T-helper 9 cell (primary cell): Measurements from ENCODE around the gene IRF8.

Source experiments
- DNase-seq: peaks from one replicate; pipeline ENCODE4 v3.0.0-alpha.2; 2020

The IRF8 gene

DNA sequence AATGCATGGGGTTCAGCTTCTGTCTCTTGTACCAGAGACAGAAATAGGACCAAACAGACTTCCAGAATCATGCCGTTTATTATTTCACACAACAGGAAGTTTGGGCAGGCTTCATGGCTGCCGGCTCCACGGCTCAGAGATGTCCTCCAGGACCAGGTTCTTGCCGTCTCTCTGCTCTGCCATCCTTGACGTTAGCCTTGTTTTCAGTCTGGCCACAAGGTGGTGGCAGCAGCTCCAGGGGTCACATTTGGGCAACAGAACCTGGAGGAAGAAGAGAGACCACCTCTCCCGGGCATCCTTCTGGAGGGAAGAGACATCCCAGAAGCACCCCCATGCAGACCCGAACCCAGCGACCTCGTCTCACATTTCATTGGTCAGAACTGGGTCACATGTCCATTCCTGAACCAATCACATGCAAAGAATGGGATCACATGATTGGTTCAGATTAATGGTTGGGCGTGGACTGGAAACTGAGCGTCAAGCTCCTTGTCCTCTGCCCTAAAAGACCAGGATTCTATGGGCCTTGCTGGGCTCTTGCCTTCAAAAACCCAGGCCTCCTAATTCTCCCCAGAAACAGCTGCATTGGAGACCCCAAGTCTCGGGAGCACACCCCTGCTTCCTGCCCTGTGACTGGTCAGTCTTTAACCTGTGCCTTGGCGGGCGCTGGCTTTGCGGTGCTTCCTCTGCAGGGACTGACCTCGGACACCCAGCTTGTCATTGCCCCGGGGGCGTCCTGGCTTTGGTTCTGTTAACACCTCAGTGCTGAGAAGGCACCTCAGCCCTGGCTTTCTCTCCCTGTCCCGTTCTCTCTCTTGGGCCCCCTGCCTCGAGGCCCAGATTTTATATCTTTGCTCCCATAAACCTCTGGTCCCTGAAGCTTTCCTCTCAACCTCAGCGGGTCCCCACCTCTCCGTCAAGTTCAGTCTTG lies 63.3 kb downstream of the IRF8 start:
- no peak for DNase-seq

DNA sequence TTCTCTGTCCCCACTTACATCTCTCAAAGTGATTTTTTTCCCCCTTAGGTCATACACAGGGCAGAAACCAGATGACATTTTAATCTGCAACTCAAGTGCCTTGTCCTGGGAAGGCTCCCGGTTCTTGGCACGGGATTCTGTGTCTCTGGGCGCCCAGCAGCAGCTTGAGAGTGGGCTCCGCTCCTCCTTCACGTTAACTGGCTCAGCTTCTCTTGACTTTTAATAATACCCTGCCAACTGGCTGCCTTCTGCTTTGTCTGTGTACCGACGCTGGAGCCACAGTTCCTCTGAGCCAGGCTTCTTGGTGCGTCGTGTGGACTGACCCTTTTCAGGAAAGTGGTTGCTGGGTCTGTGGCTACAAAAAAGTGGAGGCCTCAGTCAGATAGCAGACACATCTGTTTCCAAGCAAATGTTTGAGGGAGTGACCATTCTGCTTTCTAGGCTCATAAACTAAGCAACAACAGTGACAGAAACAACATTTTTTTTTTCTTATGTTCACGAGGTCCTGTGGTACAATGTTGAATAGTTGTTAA lies 64.9 kb downstream of the IRF8 start:
- DNase-seq = no peak

DNA sequence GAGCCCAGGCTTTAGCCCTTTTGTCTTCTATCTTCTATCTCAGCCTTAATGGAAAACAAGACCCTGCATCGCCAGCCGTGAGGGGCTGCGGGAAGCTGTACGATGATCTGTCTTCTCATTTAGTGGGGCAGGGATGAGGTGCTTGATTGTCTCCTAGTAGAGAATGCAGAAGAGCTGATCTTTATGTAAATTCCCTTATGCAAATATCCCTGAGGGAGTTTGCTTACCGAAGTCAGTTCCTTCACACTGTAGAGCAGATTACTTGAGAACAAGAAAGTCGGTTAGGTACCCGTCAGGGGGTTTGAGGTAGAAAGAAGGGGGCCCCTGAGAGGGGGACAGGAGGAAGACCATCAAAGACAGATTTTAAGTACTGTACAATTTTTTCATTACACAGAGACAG lies 66.2 kb downstream of the IRF8 start:
- no peak for DNase-seq

DNA sequence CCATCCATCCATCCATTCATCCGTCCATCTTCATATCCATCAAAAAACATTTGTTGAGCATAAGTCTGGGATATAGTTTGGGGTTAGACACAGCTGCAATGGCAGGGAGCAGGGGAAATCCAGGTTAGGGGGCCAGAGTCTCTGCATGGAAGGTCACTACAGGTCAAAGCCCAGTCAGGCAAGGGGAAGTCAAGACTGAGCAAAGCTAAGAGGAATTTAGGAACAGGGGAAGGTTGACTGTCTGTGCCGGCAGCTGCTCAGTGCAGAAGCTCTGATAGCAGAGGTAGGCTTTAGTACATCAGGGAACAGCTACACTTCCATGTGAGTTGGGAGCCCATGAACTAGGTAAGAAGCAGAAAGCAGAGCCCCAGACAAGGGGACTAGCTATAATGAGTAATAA lies 68.1 kb downstream of the IRF8 start:
- DNase-seq = no peak

DNA sequence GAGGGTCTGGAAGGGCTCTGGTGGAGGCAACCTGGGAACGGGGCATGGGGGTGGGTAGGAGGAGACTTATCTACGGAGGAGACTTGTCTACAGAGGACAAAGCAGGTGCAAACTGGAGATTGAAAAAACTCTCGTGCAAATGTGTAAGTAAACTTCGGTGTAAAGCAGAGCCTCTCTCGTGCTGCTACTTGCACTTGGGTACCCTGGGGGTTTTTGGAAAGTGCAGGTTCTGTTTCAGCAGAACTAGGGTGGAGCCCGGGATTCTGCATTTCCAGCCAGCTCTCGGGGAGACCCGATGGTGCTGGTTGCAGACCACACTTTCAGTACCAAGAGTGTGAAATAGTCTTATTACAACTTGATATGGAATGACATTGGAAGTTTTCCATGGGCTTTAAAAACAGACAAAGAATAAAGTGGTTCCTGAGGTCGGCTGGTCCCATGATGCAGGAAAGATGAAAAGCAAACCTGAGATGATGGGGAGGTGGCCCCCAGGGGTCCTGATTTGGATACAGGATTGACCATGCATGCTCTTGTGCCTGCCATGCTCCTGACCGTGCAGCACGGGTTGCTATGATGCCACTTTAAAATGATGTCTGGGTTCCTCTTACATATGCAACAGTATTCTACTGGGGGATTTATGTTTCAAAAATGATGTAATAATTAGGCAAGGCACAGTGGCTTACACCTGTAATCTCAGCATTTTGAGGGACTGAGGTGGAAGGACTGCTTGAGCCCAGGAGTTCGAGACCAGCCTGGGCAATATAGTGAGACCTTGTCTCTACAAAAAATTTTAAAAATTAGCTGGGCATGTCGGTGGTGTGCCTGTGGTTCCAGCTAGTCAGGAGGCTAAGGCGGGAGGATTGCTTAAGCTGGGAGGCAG lies 69.3 kb downstream of the IRF8 start:
- no peak for DNase-seq

DNA sequence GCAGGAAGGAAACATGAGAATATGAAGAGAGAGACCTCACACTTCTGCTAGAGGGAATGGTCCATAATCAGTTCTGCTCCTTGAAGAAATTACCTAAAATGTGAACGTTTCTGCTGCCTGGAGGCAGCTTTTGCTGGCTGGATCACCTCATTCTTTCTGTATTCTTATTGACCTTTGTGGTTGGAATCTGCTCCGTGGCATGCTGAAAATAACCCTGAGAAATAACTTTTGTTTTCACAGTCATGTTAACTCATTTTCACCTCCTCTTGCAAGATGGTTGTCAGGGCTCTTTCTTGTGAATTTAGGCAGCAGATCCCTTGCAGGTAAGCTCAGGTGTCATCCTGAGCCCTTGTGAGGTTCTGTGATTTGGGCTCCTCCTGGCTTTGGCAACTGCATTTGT lies 70.2 kb downstream of the IRF8 start:
- DNase-seq = no peak

DNA sequence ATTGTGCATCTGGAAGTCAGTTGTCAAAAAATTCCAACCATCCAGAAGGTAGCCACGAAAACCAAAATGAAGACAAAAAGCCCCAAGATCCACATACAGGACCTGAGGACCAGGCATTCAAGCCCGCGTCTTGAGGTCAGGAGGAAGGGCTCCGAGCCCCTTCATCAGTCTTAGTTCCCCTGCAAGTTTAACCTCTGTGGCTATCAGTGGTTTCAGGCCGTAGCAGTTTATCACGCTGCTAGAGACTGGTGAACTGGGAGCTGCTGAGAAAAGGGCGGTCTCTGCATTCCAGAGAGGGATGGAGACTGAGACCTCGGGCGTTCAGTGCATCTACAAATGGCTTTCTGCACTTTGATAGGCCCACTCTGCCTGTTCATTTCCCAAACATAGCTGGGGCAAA lies 70.6 kb downstream of the IRF8 start:
- DNase-seq = no peak

DNA sequence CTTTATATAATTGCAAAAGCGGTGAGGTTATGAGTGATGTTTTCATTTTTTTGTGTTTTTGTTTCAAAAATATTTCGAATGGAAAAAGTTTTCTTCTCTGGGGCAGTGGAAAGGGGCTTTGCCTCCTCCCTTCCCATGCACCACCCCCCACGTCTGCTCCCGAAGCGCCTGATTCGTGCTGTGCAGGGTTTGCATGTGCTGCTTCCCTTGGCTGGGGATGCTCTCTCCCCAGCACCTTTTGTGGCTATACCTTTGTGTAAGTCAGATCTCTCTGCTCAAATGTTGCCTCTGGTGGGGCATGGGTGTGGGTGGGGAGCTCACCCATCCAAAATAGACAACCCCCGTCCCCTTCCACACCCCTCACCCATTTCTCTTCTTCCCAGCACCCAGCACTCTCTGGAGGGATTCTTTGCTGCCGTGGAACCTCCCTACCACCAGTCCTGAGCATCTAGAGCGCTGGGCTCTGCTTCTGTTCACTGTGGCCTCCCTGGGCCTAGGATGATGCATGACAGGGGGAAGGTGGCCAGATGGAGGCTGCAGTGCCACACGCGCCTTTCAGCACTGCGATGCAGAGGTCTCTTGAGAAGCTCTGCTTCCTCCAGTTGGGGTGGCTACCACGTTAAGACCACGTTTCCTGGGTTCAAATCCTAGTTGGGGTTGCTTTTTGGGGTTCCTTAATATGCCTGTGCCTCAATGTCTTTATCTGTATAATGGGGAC lies 71.2 kb downstream of the IRF8 start:
- DNase-seq = no peak

DNA sequence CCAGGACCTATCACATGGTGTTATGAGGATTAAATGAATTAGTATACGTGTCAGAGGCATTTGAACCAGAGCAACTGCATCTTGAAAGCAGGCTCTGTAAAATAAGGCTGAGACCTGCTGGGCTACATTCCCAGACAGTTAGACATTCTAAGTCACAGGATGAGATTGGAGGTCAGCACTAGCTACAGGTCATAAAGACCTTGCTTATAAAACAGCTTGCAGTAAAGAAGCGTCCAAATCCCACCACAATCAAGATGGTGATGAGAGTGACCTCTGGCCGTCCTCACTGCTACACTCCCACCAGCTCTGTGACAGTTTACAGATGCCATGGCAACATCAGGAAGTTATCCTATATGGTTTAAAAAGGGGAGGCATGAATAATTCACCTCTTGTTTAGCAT lies 71.8 kb downstream of the IRF8 start:
- no peak for DNase-seq
